Astrocyte (in vitro differentiated cells and primary cell): ENCODE results near the gene TNFRSF21. TPM values are rescaled to one million over a fixed set of nuclear protein-coding genes. Genes with fewer than 3 reads are reported as not detected.

Source experiments
- DNase-seq: peaks from one replicate; pipeline ENCODE4 v3.0.0-alpha.2; 2010; ENCODE audit warnings: low read depth
- FAIRE-seq: peaks from 2 replicates; lab custom pipeline; 2011; peaks lifted over from hg19 to GRCh38; lab: Jason Lieb, UNC
- H2AFZ ChIP-seq: 2 replicates; pipeline ENCODE4 v1.6.0; 2012; ENCODE audit warnings: low read depth, low read length, inconsistent platforms
- H3K27ac ChIP-seq: 2 replicates; pipeline ENCODE4 v1.5.1; 2011; ENCODE audit warnings: low read depth, low read length, inconsistent platforms
- H3K27me3 ChIP-seq: 2 replicates; pipeline ENCODE4 v1.6.0; 2011; ENCODE audit warnings: low read length, inconsistent platforms; ENCODE audit not compliant: insufficient read depth
- H3K36me3 ChIP-seq: 2 replicates; pipeline ENCODE4 v1.5.1; 2011; ENCODE audit warnings: low read length, inconsistent platforms; ENCODE audit not compliant: insufficient read depth
- H3K4me1 ChIP-seq: 2 replicates; pipeline ENCODE4 v1.5.1; 2011; ENCODE audit warnings: low read length, inconsistent platforms; ENCODE audit not compliant: insufficient read depth
- H3K4me2 ChIP-seq: 2 replicates; pipeline ENCODE4 v1.6.0; 2012; ENCODE audit warnings: low read length, inconsistent platforms
- H3K4me3 ChIP-seq: 2 replicates; pipeline ENCODE4 v1.5.1; 2011; ENCODE audit warnings: low read depth, mild to moderate bottlenecking, low read length, inconsistent platforms; ENCODE audit not compliant: insufficient read depth
- H3K79me2 ChIP-seq: 2 replicates; pipeline ENCODE4 v1.6.0; 2012; ENCODE audit warnings: mild to moderate bottlenecking, low read length, inconsistent platforms; ENCODE audit not compliant: insufficient read depth
- H3K9ac ChIP-seq: 2 replicates; pipeline ENCODE4 v1.6.0; 2012; ENCODE audit warnings: mild to moderate bottlenecking, low read length, inconsistent platforms
- H3K9me3 ChIP-seq: 2 replicates; pipeline ENCODE4 v1.5.1; 2012; ENCODE audit warnings: low read depth, mild to moderate bottlenecking, low read length, inconsistent platforms; ENCODE audit not compliant: insufficient read depth
- H4K20me1 ChIP-seq: 2 replicates; pipeline ENCODE4 v1.6.0; 2012; ENCODE audit warnings: low read length, inconsistent platforms; ENCODE audit not compliant: insufficient read depth
- H3K27ac Mint-ChIP-seq: one replicate; pipeline ENCODE4 v1.8.0; 2021; ENCODE audit warnings: mild to moderate bottlenecking, mixed read lengths; ENCODE audit not compliant: unreplicated experiment
- H3K27me3 Mint-ChIP-seq: one replicate; pipeline ENCODE4 v1.8.0; 2021; ENCODE audit warnings: low read depth, mixed read lengths; ENCODE audit not compliant: unreplicated experiment
- H3K36me3 Mint-ChIP-seq: one replicate; pipeline ENCODE4 v1.8.0; 2021; ENCODE audit warnings: low read depth, mixed read lengths; ENCODE audit not compliant: unreplicated experiment
- H3K4me1 Mint-ChIP-seq: one replicate; pipeline ENCODE4 v1.8.0; 2021; ENCODE audit warnings: low read depth, mixed read lengths; ENCODE audit not compliant: unreplicated experiment
- H3K4me3 Mint-ChIP-seq: one replicate; pipeline ENCODE4 v1.8.0; 2021; ENCODE audit warnings: mild to moderate bottlenecking, moderate library complexity, mixed read lengths; ENCODE audit not compliant: unreplicated experiment
- H3K9me3 Mint-ChIP-seq: one replicate; pipeline ENCODE4 v1.8.0; 2021; ENCODE audit warnings: mild to moderate bottlenecking, mixed read lengths; ENCODE audit not compliant: unreplicated experiment
- EZH2 ChIP-seq: IDR thresholded peaks from 2 replicates; pipeline ENCODE4 v1.6.1; 2012; ENCODE audit warnings: mild to moderate bottlenecking, low read length, inconsistent platforms; ENCODE audit not compliant: insufficient read depth
- total RNA-seq: library from RNA; stranded (reverse); gene quantifications from 2 replicates; pipeline ENCODE4 v1.2.1, GENCODE V29; 2021
- TF ChIP-seq, protein P1 (sequence below): IDR thresholded peaks from 2 replicates; pipeline ENCODE4 v1.5.1; 2011; ENCODE audit warnings: low read depth, mild to moderate bottlenecking, inconsistent platforms, low read length, moderate library complexity; ENCODE audit not compliant: insufficient read depth

Gene TNFRSF21
- total RNA-seq, 1 donor from 2014 or later, result 244 TPM

GRCh38 chr6:47300417-47300816, 9.3 kb downstream of the TNFRSF21 start:
- no peaks in the 10 kb centered on the region for H3K4me1 ChIP-seq
- H3K4me2 ChIP-seq, result no peak overlapping the region
- no peak overlapping the region for H3K4me3 Mint-ChIP-seq
- H4K20me1 ChIP-seq, result peaks cover 65% of the 10 kb centered on the region
- no peaks in the 10 kb centered on the region for H3K27me3 ChIP-seq
- H3K9ac ChIP-seq, result no peak overlapping the region
- H3K4me1 Mint-ChIP-seq, result peaks cover 45% of the 10 kb centered on the region
- no peak for DNase-seq
- no peak overlapping the region for H3K4me3 ChIP-seq
- TF ChIP-seq EZH2, result no peak
- TF ChIP-seq, protein P1, sequence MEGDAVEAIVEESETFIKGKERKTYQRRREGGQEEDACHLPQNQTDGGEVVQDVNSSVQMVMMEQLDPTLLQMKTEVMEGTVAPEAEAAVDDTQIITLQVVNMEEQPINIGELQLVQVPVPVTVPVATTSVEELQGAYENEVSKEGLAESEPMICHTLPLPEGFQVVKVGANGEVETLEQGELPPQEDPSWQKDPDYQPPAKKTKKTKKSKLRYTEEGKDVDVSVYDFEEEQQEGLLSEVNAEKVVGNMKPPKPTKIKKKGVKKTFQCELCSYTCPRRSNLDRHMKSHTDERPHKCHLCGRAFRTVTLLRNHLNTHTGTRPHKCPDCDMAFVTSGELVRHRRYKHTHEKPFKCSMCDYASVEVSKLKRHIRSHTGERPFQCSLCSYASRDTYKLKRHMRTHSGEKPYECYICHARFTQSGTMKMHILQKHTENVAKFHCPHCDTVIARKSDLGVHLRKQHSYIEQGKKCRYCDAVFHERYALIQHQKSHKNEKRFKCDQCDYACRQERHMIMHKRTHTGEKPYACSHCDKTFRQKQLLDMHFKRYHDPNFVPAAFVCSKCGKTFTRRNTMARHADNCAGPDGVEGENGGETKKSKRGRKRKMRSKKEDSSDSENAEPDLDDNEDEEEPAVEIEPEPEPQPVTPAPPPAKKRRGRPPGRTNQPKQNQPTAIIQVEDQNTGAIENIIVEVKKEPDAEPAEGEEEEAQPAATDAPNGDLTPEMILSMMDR, result no peak
- H3K9me3 Mint-ChIP-seq, result peaks cover 2% of the 10 kb centered on the region
- no peaks in the 10 kb centered on the region for H3K36me3 ChIP-seq
- no peaks in the 10 kb centered on the region for H3K27me3 Mint-ChIP-seq
- peaks cover 89% of the 10 kb centered on the region for H3K79me2 ChIP-seq
- H3K9me3 ChIP-seq, result no peaks in the 10 kb centered on the region
- no peak overlapping the region for H2AFZ ChIP-seq
- peaks cover 15% of the 10 kb centered on the region for H3K36me3 Mint-ChIP-seq
- FAIRE-seq, result no peak
- H3K27ac ChIP-seq, result no peak overlapping the region
- no peak overlapping the region for H3K27ac Mint-ChIP-seq

- no peak overlapping the region for H3K27ac Mint-ChIP-seq
- H3K4me3 Mint-ChIP-seq, result no peak overlapping the region
- peaks cover 14% of the 10 kb centered on the region for H3K36me3 Mint-ChIP-seq
- H3K4me3 ChIP-seq, result no peak overlapping the region
- no peaks in the 10 kb centered on the region for H3K36me3 ChIP-seq
- FAIRE-seq (no peak), DNase-seq (no peak)
- H3K4me1 Mint-ChIP-seq, result peaks cover 45% of the 10 kb centered on the region
- no peaks in the 10 kb centered on the region for H3K27me3 ChIP-seq
- H2AFZ ChIP-seq, result no peak overlapping the region
- H3K79me2 ChIP-seq, result peaks cover 89% of the 10 kb centered on the region
- H3K9me3 Mint-ChIP-seq, result peaks cover 2% of the 10 kb centered on the region
- H3K4me2 ChIP-seq, result no peak overlapping the region
- TF ChIP-seq EZH2, result no peak
- TF ChIP-seq, protein P1, result no peak
- H3K4me1 ChIP-seq, result no peaks in the 10 kb centered on the region
- no peaks in the 10 kb centered on the region for H3K9me3 ChIP-seq
- H3K27me3 Mint-ChIP-seq, result no peaks in the 10 kb centered on the region
- no peak overlapping the region for H3K9ac ChIP-seq
- H4K20me1 ChIP-seq, result peaks cover 65% of the 10 kb centered on the region
- no peak overlapping the region for H3K27ac ChIP-seq
Measured at GRCh38 chr6:47299965-47300364, 9.7 kb downstream of the TNFRSF21 start.

GRCh38 chr6:47298475-47298874, 11.2 kb downstream of the TNFRSF21 start:
- Histone ChIP-seq H4K20me1 (peaks cover 52% of the 10 kb centered on the region), H3K36me3 (no peaks in the 10 kb centered on the region), H3K4me1 (no peaks in the 10 kb centered on the region), H3K4me2 (no peak overlapping the region), H3K4me3 (no peak overlapping the region), H3K9ac (no peak overlapping the region), H3K9me3 (no peaks in the 10 kb centered on the region), H3K79me2 (peaks cover 88% of the 10 kb centered on the region), H3K27ac (no peak overlapping the region), H3K27me3 (no peaks in the 10 kb centered on the region), H2AFZ (no peak overlapping the region)
- Mint-ChIP-seq H3K9me3 (peaks cover 2% of the 10 kb centered on the region), H3K36me3 (peaks cover 12% of the 10 kb centered on the region), H3K27ac (no peak overlapping the region), H3K4me3 (no peak overlapping the region), H3K27me3 (no peaks in the 10 kb centered on the region), H3K4me1 (peaks cover 43% of the 10 kb centered on the region)
- FAIRE-seq (no peak), DNase-seq (no peak)
- TF ChIP-seq EZH2, result no peak
- TF ChIP-seq, protein P1, result no peak
